Activated CD4-positive, alpha-beta memory T cell treated with anti-CD3 and anti-CD28 coated beads for 36 hours (primary cell): ENCODE data around the gene DMD. TPM values are rescaled to one million over a fixed set of nuclear protein-coding genes. Genes with fewer than 3 reads are reported as not detected.

ENCODE experiments used
- CTCF ChIA-PET: fragments of 350-600 bp; sonication (Branson Sonifier 250); formaldehyde crosslinking; loops from one replicate; lab custom pipeline; 2021; ENCODE audit warnings: antibody characterized with exemption, inconsistent platforms; lab: Charles Lee
- POLR2A ChIA-PET: fragments of 350-600 bp; sonication (Branson Sonifier 250); formaldehyde crosslinking; loops from one replicate; lab custom pipeline; 2021; ENCODE audit warnings: antibody characterized with exemption; lab: Charles Lee
- DNase-seq: peaks from one replicate; pipeline ENCODE4 v3.0.0-alpha.2; 2020
- H3K27ac Mint-ChIP-seq: one replicate; pipeline ENCODE4 v1.8.0; 2021; ENCODE audit warnings: mixed read lengths
- H3K27me3 Mint-ChIP-seq: one replicate; pipeline ENCODE4 v1.8.0; 2021; ENCODE audit warnings: mixed read lengths
- H3K36me3 Mint-ChIP-seq: one replicate; pipeline ENCODE4 v1.8.0; 2021; ENCODE audit warnings: mixed read lengths
- H3K4me1 Mint-ChIP-seq: one replicate; pipeline ENCODE4 v1.8.0; 2021; ENCODE audit warnings: low read depth, mixed read lengths
- H3K4me3 Mint-ChIP-seq: one replicate; pipeline ENCODE4 v1.8.0; 2021; ENCODE audit warnings: mild to moderate bottlenecking, mixed read lengths
- H3K9me3 Mint-ChIP-seq: one replicate; pipeline ENCODE4 v1.8.0; 2021; ENCODE audit warnings: mixed read lengths
- intact Hi-C: fragments of 100-400 bp; cut with micrococcal nuclease; formaldehyde crosslinking; loops from one replicate; pipeline ENCODE4 v1.15.1; 2023
- total RNA-seq, 2 experiments: library from RNA; stranded (reverse); gene quantifications; one replicate each; pipeline ENCODE4 v1.2.3, GENCODE V29; 2021

Gene DMD
- total RNA-seq, 2 experiments from 2014 or later: 0.64 to 1.5 TPM

DNA sequence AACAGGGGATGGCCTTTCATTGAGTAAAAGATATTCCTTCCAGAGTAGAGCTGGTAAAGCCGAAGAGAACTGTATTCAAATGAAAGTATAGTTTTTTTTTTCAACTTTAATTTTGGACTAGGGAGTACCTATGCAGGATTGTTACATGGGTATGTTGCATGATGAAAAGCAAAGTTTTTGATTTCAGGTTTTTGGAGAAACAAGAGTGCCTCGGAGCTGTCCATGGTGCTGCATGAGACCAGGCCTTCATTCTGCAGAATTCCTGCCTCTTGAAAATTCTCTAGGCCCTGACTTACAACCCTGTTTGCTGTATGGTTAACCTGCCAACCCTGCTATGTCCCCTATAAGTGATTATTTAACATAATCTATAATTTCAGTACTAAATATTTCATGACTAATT, 1073.8 kb downstream of the DMD start:
- Mint-ChIP-seq H3K9me3 (no peaks in the 10 kb centered on the region), H3K4me1 (no peaks in the 10 kb centered on the region), H3K4me3 (no peak overlapping the region), H3K27ac (no peak overlapping the region), H3K27me3 (no peaks in the 10 kb centered on the region), H3K36me3 (no peaks in the 10 kb centered on the region)
- POLR2A ChIA-PET: no interaction called here
- no peak for DNase-seq
- CTCF ChIA-PET: no interaction called here
- intact Hi-C loops: no loop called here

DNA sequence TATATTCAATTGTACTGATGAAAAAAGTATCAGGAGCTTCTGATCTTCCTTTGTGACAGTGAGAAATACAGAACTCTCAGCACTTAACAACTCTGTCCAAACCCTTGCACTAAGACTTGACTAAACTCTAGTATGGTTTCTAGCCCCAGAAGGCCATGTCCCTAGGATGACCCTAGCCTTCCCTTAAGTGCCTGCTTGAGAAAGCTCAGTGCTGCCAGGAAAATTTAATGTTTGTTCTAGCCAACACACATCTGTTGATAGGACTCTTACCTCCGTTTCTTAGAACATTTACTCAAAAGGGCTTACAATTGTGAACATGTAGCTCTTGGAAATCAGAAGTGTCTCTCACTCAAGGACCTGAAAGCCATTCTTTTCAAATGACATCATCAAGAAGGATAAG, 1084.4 kb downstream of the DMD start:
- Mint-ChIP-seq H3K27me3 (no peaks in the 10 kb centered on the region), H3K9me3 (peaks cover 6% of the 10 kb centered on the region), H3K36me3 (no peaks in the 10 kb centered on the region), H3K27ac (no peak overlapping the region), H3K4me3 (no peak overlapping the region), H3K4me1 (no peaks in the 10 kb centered on the region)
- intact Hi-C loops: no loop called here
- POLR2A ChIA-PET: no interaction called here
- CTCF ChIA-PET: no interaction called here
- DNase-seq: no peak

DNA sequence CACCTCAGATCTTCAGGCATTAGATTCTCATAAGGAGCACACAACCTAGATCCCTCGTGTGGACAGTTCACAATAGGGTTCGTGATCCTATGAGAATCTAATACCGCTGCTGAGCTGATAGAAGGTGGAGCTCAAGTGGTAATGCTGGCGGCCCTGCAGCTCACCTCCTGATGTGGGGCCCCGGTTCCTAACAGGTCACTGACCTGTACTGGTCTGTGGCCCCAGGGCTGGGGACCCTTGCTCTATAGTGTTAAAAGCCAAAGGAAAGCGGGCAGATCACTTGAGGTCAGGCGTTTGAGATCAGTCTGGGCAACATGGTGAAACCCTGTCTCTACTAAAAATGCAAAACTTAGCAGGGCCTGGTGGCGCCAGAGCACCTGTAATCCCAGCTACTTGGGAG, 1092.5 kb downstream of the DMD start:
- Mint-ChIP-seq H3K4me1 (no peaks in the 10 kb centered on the region), H3K4me3 (no peak overlapping the region), H3K36me3 (no peaks in the 10 kb centered on the region), H3K27me3 (no peaks in the 10 kb centered on the region), H3K27ac (no peak overlapping the region), H3K9me3 (no peaks in the 10 kb centered on the region)
- no peak for DNase-seq
- intact Hi-C loops: no loop called here
- ChIA-PET CTCF (no interaction called here), POLR2A (no interaction called here)

DNA sequence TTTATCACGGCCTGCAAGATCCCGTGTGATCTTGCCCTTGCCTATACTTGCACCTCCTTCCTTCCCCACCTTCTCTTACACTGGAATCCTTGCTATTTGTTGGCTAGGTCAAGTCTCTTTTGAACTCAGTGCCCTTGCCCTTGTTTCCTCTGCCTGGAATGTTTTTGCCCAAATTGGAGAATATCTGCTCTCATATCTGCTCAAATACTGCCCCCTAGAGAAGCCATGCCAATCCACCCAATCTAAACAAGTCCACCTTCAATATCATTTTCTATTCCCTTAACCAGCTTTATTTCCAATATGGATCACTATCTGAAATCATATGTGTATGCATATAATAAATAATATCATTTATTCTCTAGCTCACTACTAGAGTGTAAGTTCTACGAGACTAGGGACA, 1095.3 kb downstream of the DMD start:
- POLR2A ChIA-PET: no interaction called here

GRCh38 chrX:32087663-32088062, 1123.7 kb downstream of the DMD start:
- H3K36me3 Mint-ChIP-seq: no peaks in the 10 kb centered on the region
- ChIA-PET POLR2A (no interaction called here), CTCF (no interaction called here)
- H3K4me3 Mint-ChIP-seq: no peak overlapping the region
- no peaks in the 10 kb centered on the region for H3K27me3 Mint-ChIP-seq
- H3K27ac Mint-ChIP-seq: no peak overlapping the region
- H3K9me3 Mint-ChIP-seq: no peaks in the 10 kb centered on the region
- H3K4me1 Mint-ChIP-seq: no peaks in the 10 kb centered on the region
- intact Hi-C loops: no loop called here
- no peak for DNase-seq

More for the DNA sequence above, 1095.3 kb downstream of the DMD start:
- Mint-ChIP-seq H3K4me1 (no peaks in the 10 kb centered on the region), H3K4me3 (no peak overlapping the region), H3K27me3 (no peaks in the 10 kb centered on the region), H3K27ac (no peak overlapping the region), H3K36me3 (no peaks in the 10 kb centered on the region), H3K9me3 (no peaks in the 10 kb centered on the region)
- intact Hi-C loops: no loop called here
- no peak for DNase-seq
- CTCF ChIA-PET: no interaction called here

- H3K36me3 Mint-ChIP-seq: no peaks in the 10 kb centered on the region
- ChIA-PET POLR2A (no interaction called here), CTCF (no interaction called here)
- intact Hi-C loops: no loop called here
- no peaks in the 10 kb centered on the region for H3K27me3 Mint-ChIP-seq
- H3K27ac Mint-ChIP-seq: no peak overlapping the region
- H3K4me1 Mint-ChIP-seq: no peaks in the 10 kb centered on the region
- no peak overlapping the region for H3K4me3 Mint-ChIP-seq
- DNase-seq: no peak
- H3K9me3 Mint-ChIP-seq: no peaks in the 10 kb centered on the region
Measured at GRCh38 chrX:32084757-32085156, 1126.6 kb downstream of the DMD start.

- Mint-ChIP-seq H3K27me3 (no peaks in the 10 kb centered on the region), H3K4me3 (no peak overlapping the region), H3K9me3 (no peaks in the 10 kb centered on the region), H3K4me1 (no peaks in the 10 kb centered on the region), H3K36me3 (no peaks in the 10 kb centered on the region), H3K27ac (no peak overlapping the region)
- ChIA-PET CTCF (no interaction called here), POLR2A (no interaction called here)
- DNase-seq: no peak
- intact Hi-C loops: no loop called here
Measured at GRCh38 chrX:32048285-32048684, 1163.1 kb downstream of the DMD start.

DNA sequence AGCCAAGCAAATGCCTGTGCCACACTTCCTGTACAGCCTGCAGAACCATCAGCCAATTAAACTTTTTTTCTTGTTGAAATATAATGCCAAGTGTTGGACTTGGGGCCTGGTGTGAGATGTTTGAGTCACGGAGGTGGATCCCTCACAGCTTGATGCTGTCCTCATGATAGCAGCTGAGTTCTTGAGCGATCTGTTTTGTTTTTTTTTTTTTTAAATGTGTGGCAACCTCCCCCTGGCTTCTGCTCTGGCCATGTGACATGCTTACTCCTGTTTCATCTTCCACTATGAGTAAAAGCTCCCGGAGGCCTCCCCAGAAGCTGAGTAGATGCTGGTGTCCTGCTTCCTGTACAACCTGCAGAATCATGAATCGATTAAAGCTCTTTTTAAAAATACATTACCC, 1166.2 kb downstream of the DMD start:
- intact Hi-C loops: no loop called here
- Mint-ChIP-seq H3K27ac (no peak overlapping the region), H3K4me3 (no peak overlapping the region), H3K9me3 (no peaks in the 10 kb centered on the region), H3K27me3 (no peaks in the 10 kb centered on the region), H3K4me1 (no peaks in the 10 kb centered on the region), H3K36me3 (no peaks in the 10 kb centered on the region)
- POLR2A ChIA-PET: no interaction called here
- CTCF ChIA-PET: no interaction called here
- no peak for DNase-seq

DNA sequence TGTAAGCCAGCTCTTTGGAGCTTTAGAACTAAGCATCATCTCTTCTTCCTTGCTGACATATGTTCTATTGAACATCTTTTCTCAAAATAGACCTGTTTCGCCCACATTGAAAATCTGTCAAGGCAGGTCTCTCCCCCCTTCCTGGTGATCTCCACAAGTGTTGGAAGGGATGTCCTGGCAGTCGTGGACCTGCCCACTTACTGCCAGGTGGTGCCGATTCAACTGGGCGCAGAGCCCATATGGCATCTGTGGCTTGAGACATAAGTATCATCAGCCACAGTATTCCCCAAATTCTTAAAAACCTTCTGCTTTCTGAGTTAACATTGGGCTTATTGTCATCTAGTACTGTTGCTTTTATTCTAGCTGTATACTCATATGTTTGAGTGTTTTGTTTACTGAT, 1170.2 kb downstream of the DMD start:
- Mint-ChIP-seq H3K27me3 (no peaks in the 10 kb centered on the region), H3K4me1 (no peaks in the 10 kb centered on the region), H3K9me3 (no peaks in the 10 kb centered on the region), H3K27ac (no peak overlapping the region), H3K36me3 (no peaks in the 10 kb centered on the region), H3K4me3 (no peak overlapping the region)
- DNase-seq: no peak
- POLR2A ChIA-PET: no interaction called here
- CTCF ChIA-PET: no interaction called here
- intact Hi-C loops: no loop called here

- H3K27ac Mint-ChIP-seq: no peak overlapping the region
- intact Hi-C loops: no loop called here
- no peaks in the 10 kb centered on the region for H3K4me1 Mint-ChIP-seq
- no peak overlapping the region for H3K4me3 Mint-ChIP-seq
- ChIA-PET POLR2A (no interaction called here), CTCF (no interaction called here)
- H3K36me3 Mint-ChIP-seq: no peaks in the 10 kb centered on the region
- no peaks in the 10 kb centered on the region for H3K27me3 Mint-ChIP-seq
- DNase-seq: no peak
- no peaks in the 10 kb centered on the region for H3K9me3 Mint-ChIP-seq
Measured at GRCh38 chrX:32026772-32027171, 1184.6 kb downstream of the DMD start.

DNA sequence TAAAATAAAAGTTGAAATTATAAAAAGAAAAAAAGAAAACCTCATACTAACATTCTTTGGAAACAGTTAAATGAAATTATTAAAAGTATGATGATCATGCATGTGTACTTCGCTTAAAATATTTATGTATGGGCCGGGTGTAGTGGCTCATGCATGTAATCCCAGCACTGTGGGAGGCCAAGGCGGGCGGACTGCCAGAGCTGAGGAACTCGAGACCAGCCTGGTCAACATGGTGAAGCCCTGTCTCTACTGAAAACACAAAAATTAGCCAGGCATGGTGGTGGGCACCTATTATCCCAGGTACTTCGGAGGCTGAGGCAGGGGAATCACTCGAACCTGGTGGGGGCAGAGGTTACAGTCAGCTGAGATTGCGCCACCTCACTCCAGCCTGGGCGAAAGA, 1187.3 kb downstream of the DMD start:
- DNase-seq: no peak
- ChIA-PET CTCF (no interaction called here), POLR2A (no interaction called here)
- Mint-ChIP-seq H3K9me3 (no peaks in the 10 kb centered on the region), H3K27ac (no peak overlapping the region), H3K4me3 (no peak overlapping the region), H3K4me1 (no peaks in the 10 kb centered on the region), H3K36me3 (no peaks in the 10 kb centered on the region), H3K27me3 (no peaks in the 10 kb centered on the region)
- intact Hi-C loops: no loop called here

GRCh38 chrX:32016195-32016594, 1195.2 kb downstream of the DMD start:
- Mint-ChIP-seq H3K36me3 (no peaks in the 10 kb centered on the region), H3K4me1 (no peaks in the 10 kb centered on the region), H3K4me3 (no peak overlapping the region), H3K27me3 (no peaks in the 10 kb centered on the region), H3K27ac (no peak overlapping the region), H3K9me3 (no peaks in the 10 kb centered on the region)
- ChIA-PET POLR2A (no interaction called here), CTCF (no interaction called here)
- DNase-seq: no peak
- intact Hi-C loops: no loop called here

DNA sequence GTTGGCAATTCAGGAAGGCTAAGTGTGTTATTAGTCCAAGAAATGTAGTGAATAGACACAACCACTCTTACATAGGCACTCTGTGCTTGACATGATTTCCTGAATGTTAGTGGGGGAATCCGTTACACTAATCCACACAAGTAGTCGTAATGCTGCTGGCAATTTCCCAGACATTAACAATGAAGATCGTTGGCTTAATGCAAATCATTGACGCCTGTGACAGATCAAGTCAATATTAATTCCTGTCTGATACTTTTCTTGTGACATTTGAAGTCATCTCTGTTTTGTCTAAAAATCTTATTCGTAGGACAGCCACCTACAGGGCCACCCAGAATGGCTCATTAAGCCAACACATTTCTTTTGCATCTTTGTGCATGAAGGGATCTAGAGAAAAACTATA, 1200.4 kb downstream of the DMD start:
- Mint-ChIP-seq H3K9me3 (no peaks in the 10 kb centered on the region), H3K4me3 (no peak overlapping the region), H3K36me3 (no peaks in the 10 kb centered on the region), H3K27ac (no peak overlapping the region), H3K4me1 (no peaks in the 10 kb centered on the region), H3K27me3 (no peaks in the 10 kb centered on the region)
- ChIA-PET POLR2A (no interaction called here), CTCF (no interaction called here)
- intact Hi-C loops: no loop called here
- no peak for DNase-seq

DNA sequence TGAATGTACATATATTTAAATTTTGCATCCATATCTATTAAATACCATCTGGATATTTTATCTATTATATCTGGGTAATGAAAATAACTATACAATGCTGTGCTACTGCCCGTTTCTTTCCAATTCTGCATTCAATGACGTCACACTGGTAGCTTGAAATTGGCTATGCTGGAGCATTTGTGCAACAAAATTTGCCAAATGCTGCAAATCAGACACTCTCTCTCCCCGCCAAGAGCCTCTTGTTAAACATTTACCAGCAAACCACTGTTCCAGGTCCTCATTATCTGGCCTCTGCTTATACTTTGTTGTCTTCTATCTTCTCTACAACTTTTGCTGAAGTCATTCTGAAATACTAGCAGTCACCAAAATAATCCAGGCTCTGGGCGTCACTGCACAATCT, 1201.1 kb downstream of the DMD start:
- ChIA-PET CTCF (no interaction called here), POLR2A (no interaction called here)
- no peaks in the 10 kb centered on the region for H3K9me3 Mint-ChIP-seq
- H3K4me1 Mint-ChIP-seq: no peaks in the 10 kb centered on the region
- no peak overlapping the region for H3K27ac Mint-ChIP-seq
- H3K27me3 Mint-ChIP-seq: no peaks in the 10 kb centered on the region
- no peak for DNase-seq
- H3K4me3 Mint-ChIP-seq: no peak overlapping the region
- intact Hi-C loops: no loop called here
- H3K36me3 Mint-ChIP-seq: no peaks in the 10 kb centered on the region
